ENCODE results near the gene OR2AG1.

GRCh38 chr11:6746626-6747025 lies 36.2 kb upstream of the OR2AG1 start:
- TF ChIP-seq EZH2 (IDR thresholded peaks at IDR 0.05), result no peak
- no peak for TF ChIP-seq CTCF (IDR thresholded peaks at IDR 0.05)
